HG02938 (cell line): ENCODE results near the gene TXNDC11.

ENCODE experiments used
- ATAC-seq: cut with Tn5 transposase; IDR thresholded peaks from one replicate; pipeline ENCODE4 v1.9.1; 2021; ENCODE audit warnings: mild to moderate bottlenecking, moderate library complexity; ENCODE audit not compliant: unreplicated experiment

The TXNDC11 gene

DNA sequence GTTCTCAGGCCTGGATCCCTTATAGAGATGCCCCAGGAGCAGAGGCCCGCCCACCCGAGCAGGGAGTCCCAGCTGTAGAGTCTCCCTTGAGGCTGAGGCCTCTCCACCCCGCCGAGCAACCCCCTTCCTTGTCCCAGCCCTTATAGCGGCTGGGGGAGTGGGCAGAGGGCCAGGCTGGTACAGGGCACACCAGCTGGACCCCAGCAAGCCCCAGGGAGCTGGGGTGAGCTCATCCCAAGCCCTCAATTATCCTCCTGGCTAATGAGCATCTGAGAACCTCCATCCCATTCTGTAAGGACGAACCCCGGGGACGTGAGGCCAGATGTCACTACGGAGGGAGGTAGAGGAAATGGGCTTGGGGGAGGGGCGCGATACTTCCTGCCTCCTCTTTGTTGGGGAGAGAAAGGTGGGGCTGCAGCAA lies 77.6 kb downstream of the TXNDC11 start:
- ATAC-seq, result no peak

DNA sequence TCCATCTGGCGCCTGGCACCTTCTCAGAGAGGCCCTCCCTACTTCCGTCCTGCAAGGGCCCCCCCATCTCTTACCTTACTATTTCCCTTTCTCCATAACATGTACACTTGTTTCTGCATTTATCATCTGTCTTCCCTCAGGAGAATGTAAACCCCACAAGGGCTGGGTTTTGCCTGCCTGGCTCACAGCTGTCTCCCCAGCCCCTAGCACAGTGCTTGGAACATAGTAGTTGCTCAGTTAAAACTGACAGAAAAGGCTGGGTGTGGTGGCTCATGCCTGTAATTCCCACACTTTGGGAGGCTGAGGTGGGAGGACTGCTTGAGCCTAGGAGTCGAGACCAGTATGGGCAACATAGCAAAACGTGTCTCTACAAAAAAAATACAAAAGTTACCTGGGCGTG lies 80.1 kb downstream of the TXNDC11 start:
- no peak for ATAC-seq

GRCh38 chr16:11660565-11660964 lies 82.1 kb downstream of the TXNDC11 start:
- ATAC-seq, result no peak

DNA sequence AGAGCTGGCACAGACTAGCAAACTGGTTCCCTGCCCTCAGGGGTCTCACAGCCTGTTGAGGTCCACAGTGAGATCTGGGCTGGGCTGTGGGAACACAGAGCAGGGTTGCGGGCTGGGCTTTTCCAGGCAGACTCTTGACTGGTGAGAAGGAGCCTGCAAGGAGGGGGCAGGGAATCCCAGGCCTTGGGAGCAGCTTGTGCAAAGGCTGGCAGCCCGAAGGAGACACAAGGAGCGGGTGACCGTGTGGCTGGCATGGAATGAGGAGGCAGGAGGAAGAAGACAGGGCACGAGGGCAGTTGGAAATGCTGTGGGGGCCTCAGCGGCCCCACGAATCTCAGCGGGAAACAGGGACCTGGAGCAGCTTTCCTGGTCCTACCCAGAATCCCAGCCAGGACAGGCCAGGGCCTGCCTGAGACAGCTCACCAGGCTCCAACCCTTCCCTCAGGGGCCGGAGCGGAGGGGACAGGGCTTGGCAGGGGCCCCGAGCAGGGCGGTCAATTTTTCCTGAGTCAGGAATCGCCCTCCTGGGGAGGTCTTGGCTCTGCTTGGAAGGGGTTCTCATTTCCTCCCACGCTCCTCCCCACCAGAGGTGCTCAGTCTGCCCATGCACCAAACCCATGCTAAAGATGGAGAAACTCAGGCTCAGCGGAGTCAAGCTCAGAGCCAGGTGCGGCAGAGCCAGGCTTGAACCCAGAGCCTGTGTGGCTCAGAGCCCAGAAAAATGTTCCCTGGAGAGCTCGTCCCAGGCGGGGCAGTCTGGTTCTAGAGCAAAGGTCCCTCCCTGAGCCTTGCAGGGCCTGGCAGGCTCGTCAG lies 83.6 kb downstream of the TXNDC11 start:
- ATAC-seq, result no peak

- ATAC-seq, result no peak
Observed at GRCh38 chr16:11657556-11657955, 85.1 kb downstream of the TXNDC11 start.

GRCh38 chr16:11655655-11656054 lies 87.0 kb downstream of the TXNDC11 start:
- no peak for ATAC-seq

DNA sequence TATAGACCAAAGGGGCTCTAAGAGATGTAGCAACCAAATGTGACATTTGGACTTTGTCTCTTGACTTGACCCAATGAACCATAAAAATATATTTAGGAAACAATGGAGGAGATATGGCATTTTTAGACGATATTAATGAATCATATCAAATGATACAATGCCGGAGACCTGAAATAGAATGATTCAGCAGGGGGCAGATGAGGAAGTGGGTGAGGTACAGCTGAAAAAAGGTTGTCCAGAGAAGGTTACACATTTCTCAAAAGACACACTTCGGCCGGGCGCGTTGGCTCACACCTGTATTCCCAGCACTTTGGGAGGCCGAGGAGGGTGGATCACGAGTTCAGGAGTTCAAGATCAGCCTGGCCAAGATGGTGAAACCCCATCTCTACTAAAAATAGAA lies 90.9 kb downstream of the TXNDC11 start:
- no peak for ATAC-seq

GRCh38 chr16:11650641-11651591 lies 91.7 kb downstream of the TXNDC11 start:
- no peak for ATAC-seq

GRCh38 chr16:11649276-11649675 lies 93.4 kb downstream of the TXNDC11 start:
- no peak for ATAC-seq

- no peak for ATAC-seq
Observed at GRCh38 chr16:11642765-11643116, 99.9 kb downstream of the TXNDC11 start.

- no peak for ATAC-seq
Observed at GRCh38 chr16:11640987-11641817, 101.5 kb downstream of the TXNDC11 start.

DNA sequence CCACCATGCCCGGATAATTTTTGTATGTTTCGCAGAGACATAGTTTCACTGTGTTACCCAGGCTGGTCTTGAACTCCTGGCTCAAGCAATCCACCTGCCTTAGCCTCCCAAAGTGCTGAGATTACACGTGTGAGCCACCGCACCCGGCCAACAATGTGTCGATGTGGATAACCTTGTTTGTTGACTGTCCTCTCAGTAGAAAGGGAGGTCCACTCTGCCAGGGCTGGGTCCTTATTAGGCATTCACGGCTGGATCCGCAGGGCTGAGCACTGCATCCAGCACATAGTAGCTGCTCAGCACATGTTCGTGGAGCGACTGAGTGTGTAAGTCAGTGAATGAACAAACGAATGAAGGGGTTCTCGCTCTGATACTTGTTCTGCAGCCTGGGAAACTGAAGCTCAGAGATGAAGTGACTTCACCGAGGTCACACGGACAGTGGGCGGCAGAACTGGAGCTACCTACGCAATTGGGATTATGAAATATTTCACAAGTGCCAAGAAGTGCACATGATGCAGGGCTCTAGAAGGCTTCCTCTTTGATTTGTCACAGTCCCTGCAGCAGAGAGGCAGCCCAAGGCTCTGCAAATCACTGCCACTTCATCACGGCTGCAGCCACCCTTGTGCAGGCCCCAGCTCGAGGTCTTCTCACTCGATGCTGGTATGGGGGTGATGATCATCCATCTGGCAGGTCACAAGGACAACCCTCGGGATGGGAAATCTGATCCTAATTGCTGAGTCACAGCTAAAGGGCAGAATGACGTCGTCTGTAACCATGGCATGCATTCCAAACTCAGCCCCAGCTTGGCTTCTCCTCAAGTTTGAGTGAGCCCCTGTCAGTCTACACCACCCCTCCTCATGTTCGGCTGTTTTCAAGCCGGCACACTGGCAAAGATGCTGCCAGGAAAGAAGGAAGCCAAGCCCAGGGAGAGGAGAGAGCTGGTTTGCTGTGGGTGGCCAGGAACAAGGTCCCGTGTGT lies 102.4 kb downstream of the TXNDC11 start:
- no peak for ATAC-seq

DNA sequence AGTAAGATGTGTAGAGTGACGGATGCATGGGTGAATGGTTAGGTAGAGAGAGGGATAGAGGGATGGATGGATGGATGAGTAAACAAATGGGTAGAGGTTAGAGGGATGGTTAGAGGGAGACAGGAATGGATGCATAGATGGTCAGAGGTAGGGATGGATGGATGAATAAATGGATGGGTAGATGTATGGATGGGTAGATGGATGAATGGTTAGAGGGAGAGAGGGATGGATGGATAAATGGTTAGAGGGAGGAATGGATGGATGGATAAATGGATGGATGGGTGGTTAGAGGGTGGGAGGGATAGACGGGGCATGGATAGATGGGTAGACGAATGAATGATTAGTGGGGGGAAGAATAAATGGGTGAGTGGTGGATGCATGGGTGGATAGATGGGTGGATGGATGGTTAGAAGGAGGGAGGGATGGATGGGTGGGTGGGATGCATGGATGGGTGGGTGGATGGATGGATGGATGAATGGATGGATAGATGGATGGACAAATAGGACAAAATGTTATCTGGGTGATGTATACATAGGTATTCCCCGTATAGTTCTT lies 103.6 kb downstream of the TXNDC11 start:
- ATAC-seq, result no peak

- ATAC-seq, result no peak
Observed at GRCh38 chr16:11638140-11638539, 104.5 kb downstream of the TXNDC11 start.

DNA sequence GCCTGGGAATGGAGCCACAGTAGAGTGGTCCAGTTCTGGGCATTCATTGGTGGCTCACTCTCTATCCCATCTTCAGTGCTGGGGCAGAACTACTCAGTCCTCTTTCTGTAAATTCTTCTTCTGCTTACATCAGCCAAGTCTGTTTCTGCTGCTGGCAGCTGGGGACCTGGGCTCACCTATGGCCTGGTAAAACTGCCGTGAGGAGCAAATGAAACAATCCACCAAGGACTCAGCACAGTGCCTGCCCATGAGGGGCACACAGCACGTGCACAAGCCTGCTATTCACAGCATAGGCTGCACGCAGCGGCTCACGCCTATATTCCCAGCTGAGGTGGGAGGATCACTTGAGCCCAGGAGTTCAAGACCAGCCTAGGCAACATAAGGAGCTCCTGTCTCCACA lies 105.3 kb downstream of the TXNDC11 start:
- no peak for ATAC-seq

GRCh38 chr16:11636172-11636721 lies 106.4 kb downstream of the TXNDC11 start:
- no peak for ATAC-seq

DNA sequence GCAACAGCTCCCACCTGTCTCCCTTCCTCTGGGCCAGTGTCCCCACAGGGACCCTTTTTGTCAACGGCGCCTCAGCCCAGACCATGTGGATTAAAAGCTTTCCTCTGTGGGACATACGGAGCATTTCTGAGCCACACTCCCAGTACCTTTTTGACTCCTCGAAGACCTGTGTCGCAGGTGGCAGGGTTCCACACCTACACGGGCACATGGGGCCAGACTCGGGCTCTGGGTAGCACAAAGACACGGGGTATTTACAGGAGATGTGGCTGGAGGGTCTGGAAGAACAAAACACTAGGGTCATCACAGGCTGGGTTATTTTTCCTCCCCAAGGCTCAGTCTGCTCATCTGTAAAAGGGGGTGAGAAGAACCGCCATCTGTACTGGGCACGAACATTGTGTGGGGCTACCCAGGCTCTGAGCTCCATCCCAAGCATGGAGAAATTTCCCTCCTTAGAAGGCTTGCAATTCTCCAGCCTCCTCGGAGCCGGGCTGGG lies 106.9 kb downstream of the TXNDC11 start:
- ATAC-seq, result no peak

GRCh38 chr16:11635113-11635652 lies 107.5 kb downstream of the TXNDC11 start:
- no peak for ATAC-seq

DNA sequence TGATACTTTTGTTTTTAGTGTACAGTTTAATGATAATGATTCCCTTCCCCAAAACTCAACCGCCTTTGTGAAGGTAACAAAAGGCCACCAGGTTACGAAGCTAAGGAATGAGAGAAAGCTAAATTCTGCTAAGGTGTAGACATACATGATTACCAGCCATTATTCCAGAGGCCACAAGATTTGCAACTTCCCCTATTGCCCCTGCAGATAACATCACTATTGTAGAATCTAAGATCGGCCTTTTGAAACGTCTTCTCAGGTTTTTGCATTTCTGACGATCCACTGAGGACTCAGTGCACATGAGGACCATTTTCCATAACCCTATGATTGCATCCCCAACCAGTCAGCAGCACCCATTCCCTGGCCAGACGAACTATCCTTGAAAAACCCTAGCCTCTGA lies 108.3 kb downstream of the TXNDC11 start:
- no peak for ATAC-seq
